K562 (cell line): ENCODE measurements around the gene CPPED1. TPM values are rescaled to one million over a fixed set of nuclear protein-coding genes. Genes with fewer than 3 reads are reported as not detected.
A peak's percentile ranks its signal among the peaks of the same experiment; 100 is the strongest.

Experiments
- BCOR ChIP-seq: fragments of 450-650 bp; IDR thresholded peaks from 2 replicates; pipeline ENCODE4 v1.6.1; 2016
- BMI1 ChIP-seq: fragments of 150-350 bp; IDR thresholded peaks from 2 replicates; pipeline ENCODE4 v1.6.1; 2014; ENCODE audit warnings: low read length
- CHD7 ChIP-seq: fragments of 200-600 bp; sonication (generic); IDR thresholded peaks from one replicate; pipeline ENCODE4 v1.6.1; 2012; ENCODE audit warnings: mild to moderate bottlenecking, low read depth, low read length, inconsistent platforms
- ERF ChIP-seq: fragments of 450-650 bp; formaldehyde crosslinking; IDR thresholded peaks from 2 replicates; pipeline ENCODE4 v1.4.0; 2020; ENCODE audit warnings: mild to moderate bottlenecking, mixed read lengths
- GATA2 ChIP-seq: sonication (generic); formaldehyde crosslinking; IDR thresholded peaks from 2 replicates; pipeline ENCODE4 v1.4.0; 2020; ENCODE audit warnings: mild to moderate bottlenecking, missing genetic modification reagents
- JUN ChIP-seq, 2 experiments: sonication (generic) in 1 of 2; formaldehyde crosslinking in 1 of 2; IDR thresholded peaks; 2 replicates each; pipeline versions ENCODE4 v1.6.1 to v1.8.0; 2012 to 2022; ENCODE audit warnings: borderline replicate concordance in 2 of 2, mild to moderate bottlenecking in 2 of 2, improper control_type of control experiment in 1 of 2, low read depth in 1 of 2, low read length in 1 of 2, missing genetic modification reagents in 1 of 2
- MCM5 ChIP-seq: fragments of 450-650 bp; IDR thresholded peaks from 2 replicates; pipeline ENCODE4 v1.6.1; 2016; ENCODE audit warnings: low read depth
- PCBP2 ChIP-seq: fragments of 200-400 bp; formaldehyde crosslinking; IDR thresholded peaks from 2 replicates; pipeline ENCODE4 v1.6.1; 2018; ENCODE audit warnings: low read length, low read depth, mild to moderate bottlenecking, moderate library complexity; ENCODE audit not compliant: poor library complexity, severe bottlenecking
- RFX7 ChIP-seq: fragments of 250-450 bp; sonication (Bioruptor Pico); IDR thresholded peaks from 2 replicates; pipeline ENCODE4 v1.5.1; 2021; ENCODE audit warnings: mild to moderate bottlenecking
- SIN3B ChIP-seq: fragments of 450-650 bp; IDR thresholded peaks from 2 replicates; pipeline ENCODE4 v1.6.1; 2017; ENCODE audit warnings: low read depth, mild to moderate bottlenecking, moderate library complexity
- SMARCA5 ChIP-seq: fragments of 450-650 bp; IDR thresholded peaks from 2 replicates; pipeline ENCODE4 v1.6.1; 2016
- TOE1 ChIP-seq, 2 experiments: fragments of 450-650 bp in 1 of 2; sonication (generic) in 1 of 2; formaldehyde crosslinking in 1 of 2; IDR thresholded peaks; 2 replicates each; pipeline versions ENCODE4 v1.7.1 to v1.8.0; 2016 to 2022; ENCODE audit warnings: borderline replicate concordance in 2 of 2, mild to moderate bottlenecking in 2 of 2, antibody characterized with exemption in 1 of 2, inconsistent platforms in 1 of 2, low read depth in 1 of 2, missing genetic modification reagents in 1 of 2, moderate library complexity in 1 of 2
- ZBTB8A ChIP-seq: fragments of 450-650 bp; IDR thresholded peaks from 2 replicates; pipeline ENCODE4 v1.6.1; 2018; ENCODE audit warnings: mild to moderate bottlenecking, moderate library complexity; ENCODE audit not compliant: partially characterized antibody
- ZNF197 ChIP-seq: fragments of 200-800 bp; sonication (Bioruptor generic); IDR thresholded peaks from 2 replicates; pipeline ENCODE4 v1.6.1; 2016; ENCODE audit warnings: low read depth, missing genetic modification characterization, missing compliant biosample characterization
- ZNF511 ChIP-seq: sonication (generic); formaldehyde crosslinking; IDR thresholded peaks from 2 replicates; pipeline ENCODE4 v1.8.0; 2022; ENCODE audit warnings: mild to moderate bottlenecking, missing genetic modification reagents
- ZNF583 ChIP-seq: fragments of 250-450 bp; sonication (Bioruptor Pico); IDR thresholded peaks from 2 replicates; pipeline ENCODE4 v1.4.0; 2020
- polyA plus RNA-seq, 8 experiments: library from polyadenylated mRNA; depleted of rRNA in 4 of 8; stranded (reverse) in 5 of 8; unstranded in 3 of 8; fragments of >200 nt; fragmentation: Nextera tagmentation in 2 of 8; fragmentation: Illumina TruSeq in 1 of 8; extraction: Ambion mirVana in 2 of 8; extraction: Trizol in 1 of 8; gene quantifications; 2 replicates each; pipeline versions ENCODE4 v1.2.1 to v1.2.3, GENCODE V29; 2011 to 2014; ENCODE audit warnings: inconsistent platforms in 1 of 8, missing spikeins in 1 of 8
- total RNA-seq, 7 experiments: library from RNA; depleted of rRNA in 6 of 7; stranded (reverse); fragments of >200 nt in 6 of 7; fragmentation: Illumina TruSeq in 2 of 7; extraction: Trizol in 2 of 7; gene quantifications; 2 replicates each; pipeline versions ENCODE4 v1.2.1 to v1.2.3, GENCODE V29; 2011 to 2021; ENCODE audit warnings: low replicate concordance in 1 of 7

The CPPED1 gene
- total and polyA plus RNA-seq, 9 of the 15 experiments (the other 6 are each of a cell fraction or from before 2014, with no cell fraction given) = 7.5 to 25.7 (median 16.9) TPM

GRCh38 chr16:12661656-12662172 is 142.0 kb downstream of the CPPED1 start (continued):
- no peak for TF ChIP-seq CHD7
- TF ChIP-seq BMI1 = no peak
- no peak for TF ChIP-seq BCOR
- no peak for TF ChIP-seq JUN (IDR thresholded peaks at IDR 0.05; ENCODE audit: borderline replicate concordance, low read depth, low read length)
- TF ChIP-seq JUN (CRISPR knock-in tag; IDR thresholded peaks at IDR 0.05; ENCODE audit: borderline replicate concordance) = no peak
- no peak for TF ChIP-seq RFX7
- TF ChIP-seq ZNF583 (CRISPR knock-in tag) = 0 out of 2 replicates have a peak, but pooled peaks have one; percentile 30
- no peak for TF ChIP-seq SIN3B
- TF ChIP-seq ERF (CRISPR knock-in tag) = no peak
- TF ChIP-seq MCM5 = no peak
- no peak for TF ChIP-seq ZNF511
- no peak for TF ChIP-seq TOE1 (IDR thresholded peaks at IDR 0.05; ENCODE audit: borderline replicate concordance)
- no peak for TF ChIP-seq TOE1 (CRISPR knock-in tag; IDR thresholded peaks at IDR 0.05; ENCODE audit: borderline replicate concordance, low read depth)
- no peak for TF ChIP-seq PCBP2
- TF ChIP-seq SMARCA5 = no peak
- TF ChIP-seq ZNF197 (CRISPR knock-in tag) = no peak
- TF ChIP-seq GATA2 (CRISPR knock-in tag) = no peak
- no peak for TF ChIP-seq ZBTB8A
